Endothelial cell of umbilical vein (primary cell): ENCODE data around the gene TIMM9. TPM values are rescaled to one million over a fixed set of nuclear protein-coding genes. Genes with fewer than 3 reads are reported as not detected.

Source experiments
- BruUV-seq: library from RNA; stranded (reverse); fragments of 400-500 nt; replicated peaks from 2 replicates; lab custom pipeline; 2021; lab: Mats Ljungman, UMichigan
- CTCF ChIA-PET: fragments of 300-600, 350-600 bp; sonication (Branson Sonifier 250); formaldehyde crosslinking; loops from one replicate; lab custom pipeline; 2021; ENCODE audit warnings: antibody characterized with exemption, inconsistent platforms; lab: Charles Lee
- POLR2A ChIA-PET: fragments of 300-600, 350-600 bp; sonication (Branson Sonifier 250); formaldehyde crosslinking; loops from one replicate; lab custom pipeline; 2021; ENCODE audit warnings: antibody characterized with exemption, inconsistent platforms; lab: Charles Lee
- DNase-seq: peaks from one replicate; pipeline ENCODE4 v3.0.0-alpha.2; 2011; ENCODE audit warnings: low read depth, low spot score
- FAIRE-seq: peaks from 2 replicates; lab custom pipeline; 2011; peaks lifted over from hg19 to GRCh38; lab: Jason Lieb, UNC
- H2AFZ ChIP-seq: 2 replicates; pipeline ENCODE4 v1.6.0; 2012; ENCODE audit warnings: low read depth, low read length, control low read depth, inconsistent platforms
- H3K27ac ChIP-seq: 2 replicates; pipeline ENCODE4 v1.5.1; 2011; ENCODE audit warnings: low read depth, mild to moderate bottlenecking, control low read depth, low read length, moderate library complexity; ENCODE audit not compliant: insufficient read depth
- H3K27me3 ChIP-seq, 2 experiments: 2 replicates each; pipeline versions ENCODE4 v1.6.0 to v1.6.1; 2011; ENCODE audit warnings: low read length in 2 of 2, mixed read lengths in 1 of 2; ENCODE audit not compliant: control insufficient read depth in 2 of 2, insufficient read depth in 2 of 2
- H3K36me3 ChIP-seq, 2 experiments: 2 replicates in 1 of 2; 3 replicates in 1 of 2; pipeline ENCODE4 v1.5.1; 2011; ENCODE audit warnings: low read length in 2 of 2, mild to moderate bottlenecking in 1 of 2, moderate library complexity in 1 of 2; ENCODE audit not compliant: control insufficient read depth in 2 of 2, insufficient read depth in 2 of 2; ENCODE audit errors: extremely low read depth in 1 of 2
- H3K4me1 ChIP-seq: 3 replicates; pipeline ENCODE4 v1.5.1; 2011; ENCODE audit warnings: mild to moderate bottlenecking, low read length; ENCODE audit not compliant: control insufficient read depth, insufficient read depth; ENCODE audit errors: extremely low read depth
- H3K4me2 ChIP-seq: 2 replicates; pipeline ENCODE4 v1.6.1; 2011; ENCODE audit warnings: low read length, control low read depth, mixed read lengths; ENCODE audit not compliant: insufficient read depth
- H3K4me3 ChIP-seq, 3 experiments: fragments of 200-600 bp in 1 of 3; sonication (generic), shearing (Covaris generic) in 1 of 3; replicated peaks in 1 of 3; 2 replicates each; pipeline ENCODE4 v1.5.1; 2011 to 2016; ENCODE audit warnings: control low read depth in 3 of 3, low read length in 3 of 3, mild to moderate bottlenecking in 2 of 3, inconsistent platforms in 1 of 3, low read depth in 1 of 3, moderate library complexity in 1 of 3; ENCODE audit not compliant: insufficient read depth in 1 of 3
- H3K79me2 ChIP-seq: 2 replicates; pipeline ENCODE4 v1.6.0; 2012; ENCODE audit warnings: low read length, inconsistent platforms; ENCODE audit not compliant: control insufficient read depth, insufficient read depth
- H3K9ac ChIP-seq: replicated peaks from 2 replicates; pipeline ENCODE3; 2011; ENCODE audit warnings: low read length, control low read depth; ENCODE audit not compliant: insufficient read depth; ENCODE audit errors: extremely low read depth
- H3K9me1 ChIP-seq: replicated peaks from 3 replicates; pipeline ENCODE4 v1.6.0; 2011; ENCODE audit warnings: mild to moderate bottlenecking, low read length; ENCODE audit not compliant: control insufficient read depth, insufficient read depth; ENCODE audit errors: extremely low read depth
- H3K9me3 ChIP-seq: replicated peaks from 2 replicates; pipeline ENCODE4 v1.5.1; 2012; ENCODE audit warnings: low read length, inconsistent platforms; ENCODE audit not compliant: control insufficient read depth, insufficient read depth
- H4K20me1 ChIP-seq: replicated peaks from 2 replicates; pipeline ENCODE3; 2011; ENCODE audit warnings: mild to moderate bottlenecking, low read length; ENCODE audit not compliant: control insufficient read depth, insufficient read depth; ENCODE audit errors: extremely low read depth
- CTCF ChIP-seq, 2 donors: IDR thresholded peaks; 1 replicate in 1 of 2; 2 replicates in 1 of 2; pipeline ENCODE4 v1.5.1; 2011; ENCODE audit warnings: low read length in 2 of 2, mild to moderate bottlenecking in 2 of 2, moderate library complexity in 2 of 2, control low read depth in 1 of 2, inconsistent platforms in 1 of 2, low read depth in 1 of 2; ENCODE audit not compliant: insufficient read depth in 1 of 2; ENCODE audit errors: extremely low read depth in 1 of 2
- EZH2 ChIP-seq: IDR thresholded peaks from 2 replicates; pipeline ENCODE4 v1.6.1; 2012; ENCODE audit warnings: borderline replicate concordance, low read depth, mild to moderate bottlenecking, moderate library complexity, low read length, inconsistent platforms; ENCODE audit not compliant: severe bottlenecking
- FOS ChIP-seq: IDR thresholded peaks from 2 replicates; pipeline ENCODE4 v1.6.1; 2011; ENCODE audit warnings: mild to moderate bottlenecking, low read length, moderate library complexity, borderline replicate concordance; ENCODE audit not compliant: insufficient read depth
- GATA2 ChIP-seq: IDR thresholded peaks from 2 replicates; pipeline ENCODE4 v1.7.0; 2011; ENCODE audit warnings: low read depth, mild to moderate bottlenecking, moderate library complexity, mixed read lengths, low read length; ENCODE audit not compliant: insufficient read length, insufficient read depth
- JUN ChIP-seq: IDR thresholded peaks from 2 replicates; pipeline ENCODE4 v1.6.1; 2011; ENCODE audit warnings: borderline replicate concordance, low read depth; ENCODE audit not compliant: insufficient read length, insufficient read depth
- MAX ChIP-seq: IDR thresholded peaks from 2 replicates; pipeline ENCODE4 v1.6.1; 2011; ENCODE audit not compliant: insufficient read depth, insufficient read length
- MYC ChIP-seq: IDR thresholded peaks from one replicate; pipeline ENCODE4 v1.6.1; 2011; ENCODE audit warnings: mild to moderate bottlenecking, low read depth, low read length
- POLR2A ChIP-seq: IDR thresholded peaks from 2 replicates; pipeline ENCODE4 v1.6.1; 2012; ENCODE audit warnings: low read depth, mild to moderate bottlenecking, control low read depth, low read length
- POLR2AphosphoS5 ChIP-seq: IDR thresholded peaks from 2 replicates; pipeline ENCODE4 v1.6.1; 2012; ENCODE audit warnings: low read depth, mild to moderate bottlenecking, control low read depth, low read length, moderate library complexity; ENCODE audit not compliant: insufficient read depth
- dilution Hi-C: fragments of 300-500 bp; cut with MboI; formaldehyde crosslinking; loops from one replicate; pipeline ENCODE4 v1.15.0; 2019; ENCODE audit warnings: low sequenced_read_pairs; ENCODE audit not compliant: extremely low pct_ligation_motif_present
- intact Hi-C: fragments of 100-400 bp; cut with micrococcal nuclease; formaldehyde crosslinking; loops from one replicate; pipeline ENCODE4 v1.10.0; 2022
- polyA plus RNA-seq, 4 experiments: library from polyadenylated mRNA; depleted of rRNA in 3 of 4; stranded (reverse) in 3 of 4; unstranded in 1 of 4; fragments of >200 nt; gene quantifications; 2 replicates each; pipeline versions ENCODE4 v1.2.1 to v1.2.3, GENCODE V29; 2011 to 2012; ENCODE audit warnings: missing spikeins in 1 of 4
- total RNA-seq: library from RNA; stranded (reverse); gene quantifications from 2 replicates; pipeline ENCODE4 v1.2.3, GENCODE V29; 2021

TIMM9 gene
- total and polyA plus RNA-seq, 2 donors (not counting 3 experiments of a cell fraction or from before 2014, with no cell fraction given): 20.2 to 38.0 TPM

GRCh38 chr14:58398895-58399294 is 28.4 kb downstream of the TIMM9 start:
- no peaks in the 10 kb centered on the region for H3K9me1 ChIP-seq
- dilution Hi-C loops (no loop called here), intact Hi-C loops (no loop called here)
- no peaks in the 10 kb centered on the region for H3K36me3 ChIP-seq
- H4K20me1 ChIP-seq: no peaks in the 10 kb centered on the region
- no TSS peak for BruUV-seq
- H3K9me3 ChIP-seq: no peaks in the 10 kb centered on the region
- FAIRE-seq (no peak), DNase-seq (no peak)
- H3K79me2 ChIP-seq: no peaks in the 10 kb centered on the region
- H3K9ac ChIP-seq: no peak overlapping the region
- H3K4me1 ChIP-seq: peaks cover 10% of the 10 kb centered on the region
- H3K4me2 ChIP-seq: no peak overlapping the region
- POLR2A ChIA-PET: no interaction called here
- H3K27me3 ChIP-seq: no peaks in the 10 kb centered on the region
- no peak overlapping the region for H3K27ac ChIP-seq
- TF ChIP-seq EZH2: no peak
- TF ChIP-seq MAX: no peak
- TF ChIP-seq GATA2: no peak
- TF ChIP-seq MYC: no peak
- TF ChIP-seq CTCF (IDR thresholded peaks at IDR 0.05; ENCODE audit: extremely low read depth in 1 of 2, insufficient read depth in 1 of 2, low read depth in 1 of 2, low read length in 2 of 2): no peak
- TF ChIP-seq FOS: no peak
- TF ChIP-seq POLR2A: no peak
- TF ChIP-seq POLR2AphosphoS5: no peak
- no peak for TF ChIP-seq JUN
- H2AFZ ChIP-seq: no peak overlapping the region
- CTCF ChIA-PET: no interaction called here
- H3K4me3 ChIP-seq: no peak overlapping the region
